Caki2 (cell line): ENCODE measurements around the gene SDSL. TPM values are rescaled to one million over a fixed set of nuclear protein-coding genes. Genes with fewer than 3 reads are reported as not detected.

Experiments
- total RNA-seq: library from RNA; depleted of rRNA; stranded (reverse); fragments of >200 nt; shearing (Covaris generic); gene quantifications from 2 replicates; pipeline ENCODE4 v1.2.3, GENCODE V29; 2014; ENCODE audit warnings: low replicate concordance; rRNA removed

SDSL gene
- total RNA-seq, 1 experiment from 2014 or later, result 32.2 TPM

Other genes with a start within 250 kb of the SDSL start
- 48.3 and 57.9 TPM in 2 replicates for gene DDX54, start 236.9 kb upstream of the SDSL start, total RNA-seq
- 37.1 and 53.0 TPM in 2 replicates for gene RITA1, start 236.7 kb upstream of the SDSL start, total RNA-seq
- 16.4 and 18.9 TPM in 2 replicates for gene TPCN1, start 200.9 kb upstream of the SDSL start, total RNA-seq
- gene SLC8B1, start 87.3 kb upstream of the SDSL start, total RNA-seq, result 18.5 and 20.2 TPM in 2 replicates
- 10.1 and 12.6 TPM in 2 replicates for gene PLBD2, start 63.8 kb upstream of the SDSL start, total RNA-seq
- not detected in 2 replicates for gene SDS, start 18.5 kb upstream of the SDSL start, total RNA-seq
- not detected in 2 replicates for gene LHX5, start 49.5 kb downstream of the SDSL start, total RNA-seq